ENCODE measurements around the gene KMT5C. TPM values are rescaled to one million over a fixed set of nuclear protein-coding genes. Genes with fewer than 3 reads are reported as not detected.
A peak's percentile ranks its signal among the peaks of the same experiment; 100 is the strongest.

Gene KMT5C
- total RNA-seq, 2 donors from 2014 or later: 73.1 to 80.6 TPM

DNA sequence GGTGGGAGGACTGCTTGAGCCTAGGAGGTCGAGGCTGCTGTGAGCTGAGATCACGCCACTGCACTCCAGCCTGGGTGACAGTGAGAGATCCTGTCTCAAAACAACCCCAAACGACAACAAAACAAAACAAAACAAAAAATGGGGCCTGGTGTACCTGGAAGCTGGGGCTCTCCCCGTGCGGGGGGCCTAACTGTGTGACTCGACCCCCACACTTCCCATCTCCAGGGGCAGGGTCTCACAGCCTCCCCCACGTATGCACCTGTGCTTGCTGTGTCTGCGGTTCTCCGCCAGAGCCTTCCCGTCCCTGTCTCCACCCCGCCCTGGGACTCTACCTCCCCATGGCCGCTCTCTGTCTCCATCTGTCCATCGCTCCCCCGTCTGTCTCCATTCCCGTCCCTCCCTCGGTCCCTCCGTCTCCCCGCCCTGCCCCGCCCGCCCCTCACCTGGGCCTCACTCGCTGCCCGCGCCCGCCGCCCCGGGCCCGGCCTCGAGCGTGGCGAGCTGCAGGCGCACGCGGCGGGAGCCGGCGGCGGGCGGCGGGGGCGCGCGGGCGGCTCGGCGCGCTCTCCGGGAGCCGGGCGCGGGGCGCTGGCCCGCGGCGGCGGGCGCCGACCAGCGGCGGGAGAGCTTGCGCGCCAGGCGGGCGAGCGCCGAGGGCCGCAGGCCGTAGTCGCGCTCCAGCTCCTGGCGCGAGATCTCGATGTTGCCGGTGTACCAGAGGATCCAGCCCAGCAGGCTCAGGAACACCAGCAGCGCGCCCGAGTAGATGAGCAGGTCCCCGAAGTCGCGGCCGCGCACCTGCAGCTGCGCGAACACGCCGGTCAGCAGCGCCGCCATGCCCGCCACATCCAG lies 43.8 kb downstream of the KMT5C start:
- DNase-seq: peak; percentile 85
- Histone ChIP-seq H3K4me3 (ENCODE audit: low read length) (peak overlapping the region; percentile 73), H3K27me3 (ENCODE audit: control insufficient read depth, insufficient read depth, low read length, poor library complexity, severe bottlenecking) (no peaks in the 10 kb centered on the region), H3K36me3 (ENCODE audit: control insufficient read depth, insufficient read depth, low read length) (peaks cover 22% of the 10 kb centered on the region), H3K9ac (ENCODE audit: extremely low read depth, low read length, poor library complexity, severe bottlenecking) (no peak overlapping the region), H3K4me1 (ENCODE audit: control insufficient read depth, insufficient read depth, low read length) (peaks cover 13% of the 10 kb centered on the region), H3K27ac (ENCODE audit: low read depth, low read length) (no peak overlapping the region), H3K9me3 (ENCODE audit: control insufficient read depth, low read length) (peaks cover 3% of the 10 kb centered on the region)
- TF ChIP-seq, protein P1, sequence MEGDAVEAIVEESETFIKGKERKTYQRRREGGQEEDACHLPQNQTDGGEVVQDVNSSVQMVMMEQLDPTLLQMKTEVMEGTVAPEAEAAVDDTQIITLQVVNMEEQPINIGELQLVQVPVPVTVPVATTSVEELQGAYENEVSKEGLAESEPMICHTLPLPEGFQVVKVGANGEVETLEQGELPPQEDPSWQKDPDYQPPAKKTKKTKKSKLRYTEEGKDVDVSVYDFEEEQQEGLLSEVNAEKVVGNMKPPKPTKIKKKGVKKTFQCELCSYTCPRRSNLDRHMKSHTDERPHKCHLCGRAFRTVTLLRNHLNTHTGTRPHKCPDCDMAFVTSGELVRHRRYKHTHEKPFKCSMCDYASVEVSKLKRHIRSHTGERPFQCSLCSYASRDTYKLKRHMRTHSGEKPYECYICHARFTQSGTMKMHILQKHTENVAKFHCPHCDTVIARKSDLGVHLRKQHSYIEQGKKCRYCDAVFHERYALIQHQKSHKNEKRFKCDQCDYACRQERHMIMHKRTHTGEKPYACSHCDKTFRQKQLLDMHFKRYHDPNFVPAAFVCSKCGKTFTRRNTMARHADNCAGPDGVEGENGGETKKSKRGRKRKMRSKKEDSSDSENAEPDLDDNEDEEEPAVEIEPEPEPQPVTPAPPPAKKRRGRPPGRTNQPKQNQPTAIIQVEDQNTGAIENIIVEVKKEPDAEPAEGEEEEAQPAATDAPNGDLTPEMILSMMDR (conservative IDR thresholded peaks at IDR 0.05): no peak
- H3K9me3 Mint-ChIP-seq: no peaks in the 10 kb centered on the region
- H3K27me3 Mint-ChIP-seq (ENCODE audit: insufficient read depth): peaks cover 32% of the 10 kb centered on the region
- 6 to 17% methylated on average over 26 to 88 of the region's 88 CpGs for WGBS, 2 experiments (ENCODE audit: insufficient coverage in 1 of 2, insufficient read length in 1 of 2)
- H3K4me3 Mint-ChIP-seq: peak overlapping the region; percentile 98
- peak overlapping the region; percentile 70 for H3K27ac Mint-ChIP-seq
- peaks cover 28% of the 10 kb centered on the region for H3K36me3 Mint-ChIP-seq (ENCODE audit: low read depth)
- peaks cover 26% of the 10 kb centered on the region for H3K4me1 Mint-ChIP-seq

DNA sequence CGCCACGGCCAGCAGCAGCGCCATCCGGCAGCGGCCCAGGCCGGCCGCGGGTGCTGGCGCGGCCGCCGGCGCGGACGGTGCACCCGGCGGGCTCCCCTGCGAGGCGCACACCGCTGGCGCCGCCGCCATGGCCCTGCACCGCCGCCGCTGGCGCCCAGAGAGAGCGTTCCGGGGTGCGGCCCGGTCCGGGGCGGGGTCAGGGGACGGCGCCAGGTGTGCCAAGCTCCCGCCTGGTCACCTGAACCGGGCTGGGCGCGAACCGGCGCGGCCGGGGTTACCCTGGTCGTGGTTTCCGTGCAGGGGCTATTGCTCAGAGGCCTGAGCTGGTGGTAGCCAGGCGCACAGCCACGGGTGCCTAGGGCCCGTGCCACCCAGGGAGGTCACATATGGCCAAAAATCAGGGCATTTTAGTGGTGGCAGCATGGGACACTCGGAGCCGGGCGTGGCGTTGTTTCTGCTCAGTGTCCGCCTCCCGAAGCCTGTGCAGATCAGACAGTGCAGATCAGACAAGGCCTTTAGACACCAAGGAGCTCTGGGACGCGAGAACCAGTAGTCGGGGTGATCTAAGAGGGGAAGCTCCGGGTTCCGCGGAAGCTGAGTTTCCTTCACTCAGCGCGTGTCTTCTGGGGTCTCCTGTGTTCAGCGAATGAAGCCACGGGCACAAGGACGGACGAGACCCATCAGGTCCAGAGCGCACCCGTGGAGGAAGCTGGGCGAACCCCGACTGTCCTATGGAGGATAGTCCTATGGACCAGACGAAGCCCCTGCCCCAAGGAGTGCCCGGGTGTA lies 44.6 kb downstream of the KMT5C start, which contains the start of gene TMEM238:
TSS of gene TMEM238 (minus strand) at position 162 of the 789 bp plus-strand sequence. CDS start at position 129, 33 bp downstream.
- Histone ChIP-seq H3K4me1 (ENCODE audit: control insufficient read depth, insufficient read depth, low read length) (peaks cover 14% of the 10 kb centered on the region), H3K36me3 (ENCODE audit: control insufficient read depth, insufficient read depth, low read length) (peaks cover 30% of the 10 kb centered on the region), H3K27me3 (ENCODE audit: control insufficient read depth, insufficient read depth, low read length, poor library complexity, severe bottlenecking) (no peaks in the 10 kb centered on the region), H3K27ac (ENCODE audit: low read depth, low read length) (peak within 1 kb of the TSS; percentile 25), H3K9me3 (ENCODE audit: control insufficient read depth, low read length) (peaks cover 3% of the 10 kb centered on the region), H3K9ac (ENCODE audit: extremely low read depth, low read length, poor library complexity, severe bottlenecking) (peak within 1 kb of the TSS; percentile 88), H3K4me3 (ENCODE audit: low read length) (peak within 1 kb of the TSS; percentile 99)
- 35 to 63% methylated on average over 37 to 72 of the region's 72 CpGs for WGBS, 2 experiments (ENCODE audit: insufficient coverage in 1 of 2, insufficient read length in 1 of 2)
- Mint-ChIP-seq H3K27ac (peak within 1 kb of the TSS; percentile 97), H3K36me3 (ENCODE audit: low read depth) (peaks cover 35% of the 10 kb centered on the region), H3K4me3 (peak within 1 kb of the TSS; percentile 98), H3K9me3 (no peaks in the 10 kb centered on the region), H3K4me1 (peaks cover 29% of the 10 kb centered on the region), H3K27me3 (ENCODE audit: insufficient read depth) (peaks cover 24% of the 10 kb centered on the region)
- DNase-seq: peak; percentile 69
- TF ChIP-seq, protein P1 (conservative IDR thresholded peaks at IDR 0.05): no peak

DNA sequence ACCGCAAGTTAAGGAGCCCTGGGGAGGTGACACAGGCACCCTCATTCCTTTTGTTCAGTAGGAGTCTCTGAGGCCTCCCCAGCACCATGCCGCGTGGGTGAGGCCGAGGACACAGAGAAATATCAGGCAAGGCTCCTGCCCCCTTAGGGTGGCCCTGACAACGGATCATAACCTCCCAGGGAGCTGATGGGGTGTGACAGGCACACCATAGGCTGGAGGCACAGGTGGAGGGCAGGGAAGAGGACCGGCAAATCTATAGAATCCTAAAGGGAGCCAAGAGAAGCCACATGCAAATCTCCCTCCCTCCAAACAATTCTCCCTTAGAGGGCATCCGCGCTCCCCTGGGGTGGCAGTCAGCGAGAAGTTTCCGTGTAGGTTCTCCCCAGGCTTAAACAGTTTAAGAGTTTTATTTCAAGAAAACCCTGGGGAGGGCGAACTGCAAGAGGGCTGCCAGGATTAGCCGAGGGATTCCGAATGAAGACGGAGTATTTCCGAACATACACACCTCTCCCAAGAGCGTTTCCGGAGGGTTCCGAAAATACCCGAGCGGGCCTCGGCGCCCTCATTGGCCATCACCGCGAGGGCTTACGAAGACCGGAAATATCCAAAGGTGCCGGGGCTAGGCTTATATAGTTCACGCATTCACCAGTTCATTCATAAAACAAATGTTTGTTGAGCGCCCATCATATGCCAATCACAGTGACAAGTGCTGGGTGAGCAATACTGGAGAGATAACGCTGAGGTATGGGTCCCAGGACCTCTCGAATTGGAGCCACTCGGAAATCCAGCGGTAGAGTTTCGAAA lies 45.4 kb downstream of the KMT5C start:
- DNase-seq: peak; percentile 99
- Mint-ChIP-seq H3K27ac (peak overlapping the region; percentile 97), H3K27me3 (ENCODE audit: insufficient read depth) (peaks cover 18% of the 10 kb centered on the region), H3K4me1 (peaks cover 36% of the 10 kb centered on the region), H3K36me3 (ENCODE audit: low read depth) (peaks cover 41% of the 10 kb centered on the region), H3K4me3 (peak overlapping the region; percentile 98), H3K9me3 (no peaks in the 10 kb centered on the region)
- Histone ChIP-seq H3K27me3 (ENCODE audit: control insufficient read depth, insufficient read depth, low read length, poor library complexity, severe bottlenecking) (no peaks in the 10 kb centered on the region), H3K36me3 (ENCODE audit: control insufficient read depth, insufficient read depth, low read length) (peaks cover 38% of the 10 kb centered on the region), H3K9ac (ENCODE audit: extremely low read depth, low read length, poor library complexity, severe bottlenecking) (peak overlapping the region; percentile 88), H3K4me3 (ENCODE audit: low read length) (peak overlapping the region; percentile 99), H3K27ac (ENCODE audit: low read depth, low read length) (peak overlapping the region; percentile 74), H3K9me3 (ENCODE audit: control insufficient read depth, low read length) (peaks cover 3% of the 10 kb centered on the region), H3K4me1 (ENCODE audit: control insufficient read depth, insufficient read depth, low read length) (peaks cover 21% of the 10 kb centered on the region)
- TF ChIP-seq, protein P1 (conservative IDR thresholded peaks at IDR 0.05): no peak
- 7 to 10% methylated on average over 26 to 34 of the region's 34 CpGs for WGBS, 2 experiments (ENCODE audit: insufficient coverage in 1 of 2, insufficient read length in 1 of 2)

Measured in endodermal cell (in vitro differentiated cells).